GM10266 (cell line): Measurements from ENCODE around the gene B4GALNT4.
"Not testable (repeated sequence)": the region's sequence is repeated elsewhere in the genome, so short reads cannot be mapped to it uniquely, and the experiment has no call there.

ENCODE experiments used
- DNase-seq: peaks from one replicate; pipeline ENCODE4 v3.0.0; 2012; ENCODE audit errors: extremely low spot score
- CTCF ChIP-seq: IDR thresholded peaks from 2 replicates; pipeline ENCODE4 v1.5.1; 2012; ENCODE audit warnings: mild to moderate bottlenecking, low read depth; ENCODE audit not compliant: control insufficient read depth, insufficient read depth; ENCODE audit errors: missing control alignments

B4GALNT4 gene

GRCh38 chr11:407651-408123, 38.4 kb downstream of the B4GALNT4 start:
- DNase-seq = no peak
- no peak for TF ChIP-seq CTCF

DNA sequence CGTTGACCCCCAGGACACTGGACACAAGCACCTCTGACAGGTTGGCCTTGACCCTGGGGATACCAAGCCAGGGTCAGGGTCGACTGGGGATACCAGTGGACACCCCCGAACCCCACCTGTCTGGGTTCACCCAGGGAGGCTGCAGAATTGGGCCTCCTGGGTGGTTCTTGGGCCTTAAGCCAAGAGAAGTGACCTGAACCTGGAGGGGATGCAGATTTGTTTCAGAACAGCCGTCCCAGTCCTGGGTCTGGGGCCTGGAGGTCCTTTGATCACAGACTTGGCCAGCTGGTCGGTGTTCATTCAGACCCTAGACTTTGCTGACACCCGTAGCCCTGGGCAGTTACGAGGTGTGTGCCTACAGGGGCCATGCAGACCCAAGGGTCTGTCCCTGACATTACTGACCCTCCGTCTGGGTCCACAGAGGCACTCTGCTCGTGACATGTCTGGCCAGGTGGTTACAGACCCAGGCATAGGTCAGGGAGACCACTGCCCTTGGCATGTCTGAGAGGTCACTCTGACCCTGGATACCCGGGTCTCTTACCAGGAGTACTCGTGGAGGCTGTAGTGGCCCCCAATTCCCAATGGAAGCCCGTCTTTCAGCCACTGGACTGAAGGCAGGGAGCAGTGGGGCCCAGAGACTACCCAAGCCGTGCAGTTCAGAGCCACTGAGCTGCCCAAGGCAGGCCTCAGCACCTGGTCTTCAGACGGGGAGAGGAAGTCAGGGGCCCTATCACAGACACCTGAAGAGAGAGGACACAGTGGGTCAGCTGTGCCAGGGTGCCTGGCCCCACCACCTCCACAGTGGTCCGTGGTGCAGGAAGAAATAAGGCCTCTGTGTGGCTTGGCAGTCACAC, 39.1 kb downstream of the B4GALNT4 start:
- DNase-seq = no peak
- no peak for TF ChIP-seq CTCF

GRCh38 chr11:409008-409599, 39.8 kb downstream of the B4GALNT4 start:
- DNase-seq = no peak
- no peak for TF ChIP-seq CTCF

GRCh38 chr11:409600-410483, 40.5 kb downstream of the B4GALNT4 start:
- DNase-seq = no peak
- TF ChIP-seq CTCF = no peak

- not testable (repeated sequence) for DNase-seq
Measured at GRCh38 chr11:410711-411110, 41.4 kb downstream of the B4GALNT4 start.

DNA sequence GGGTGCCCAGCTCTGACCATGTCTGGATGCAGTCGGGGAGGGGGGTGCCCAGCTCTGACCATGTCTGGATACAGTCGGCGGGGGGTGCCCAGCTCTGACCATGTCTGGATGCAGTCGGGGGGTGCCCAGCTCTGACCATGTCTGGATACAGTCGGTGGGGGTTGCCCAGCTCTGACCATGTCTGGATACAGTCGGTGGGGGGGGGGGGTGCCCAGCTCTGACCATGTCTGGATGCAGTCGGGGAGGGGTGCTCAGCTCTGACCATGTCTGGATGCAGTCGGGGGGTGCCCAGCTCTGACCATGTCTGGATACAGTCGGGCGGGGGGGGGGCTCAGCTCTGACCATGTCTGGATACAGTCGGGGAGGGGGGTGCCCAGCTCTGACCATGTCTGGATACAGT, 42.2 kb downstream of the B4GALNT4 start:
- not testable (repeated sequence) for DNase-seq

GRCh38 chr11:412641-413119, 43.4 kb downstream of the B4GALNT4 start:
- no peak for DNase-seq
- TF ChIP-seq CTCF = no peak
